Kasumi-1 (cell line): ENCODE data around the gene CFAP77.

Experiments
- DNase-seq, 2 experiments: peaks; one replicate each; lab custom pipeline; 2025; lab: John Stamatoyannopoulos, UW

Gene CFAP77

GRCh38 chr9:132597073-132597775, 187.2 kb downstream of the CFAP77 start:
- DNase-seq, result peak; percentile 46 to 58

GRCh38 chr9:132600326-132600984, 190.4 kb downstream of the CFAP77 start:
- DNase-seq, result no peak

DNA sequence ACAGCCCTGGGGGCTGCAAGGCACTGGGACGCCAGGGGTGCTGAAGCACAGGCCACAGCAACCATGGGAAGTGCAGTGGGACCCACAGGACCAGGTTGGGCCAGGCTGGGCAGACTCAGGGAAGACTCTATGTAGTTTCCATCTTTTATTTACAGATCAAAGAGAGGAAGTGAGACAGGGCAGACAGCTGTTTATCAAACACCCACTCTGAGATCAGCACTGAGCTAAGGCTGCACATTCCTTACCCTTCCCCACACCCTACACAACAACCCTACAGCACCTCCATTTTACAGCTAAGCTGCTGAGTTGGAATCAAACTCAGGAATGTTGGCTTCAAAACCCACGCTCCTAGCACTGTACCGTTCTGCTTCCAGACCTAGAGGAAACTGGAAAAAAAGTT, 192.2 kb downstream of the CFAP77 start:
- no peak for DNase-seq

DNA sequence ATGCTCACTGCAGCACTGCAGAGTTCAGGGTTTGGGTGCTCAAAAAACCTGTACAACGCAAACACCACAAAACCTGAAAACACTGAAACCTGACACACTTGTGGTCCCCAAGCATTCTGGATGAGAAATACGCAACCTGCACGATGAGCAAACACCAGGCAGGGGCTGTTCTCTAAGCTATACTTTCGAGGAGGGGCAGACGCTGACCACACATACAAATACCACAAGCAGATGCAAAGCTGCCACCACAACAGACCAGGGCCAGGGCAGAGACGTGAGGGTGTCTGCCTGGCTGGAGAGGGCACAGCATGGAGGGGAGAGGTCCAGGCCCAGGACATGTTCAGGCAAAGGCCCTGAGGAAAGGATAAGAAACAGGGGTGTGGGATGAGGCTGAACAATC, 195.4 kb downstream of the CFAP77 start:
- no peak for DNase-seq

- no peak for DNase-seq
These were observed 196.1 kb downstream of the CFAP77 start for GRCh38 chr9:132606066-132606465.

DNA sequence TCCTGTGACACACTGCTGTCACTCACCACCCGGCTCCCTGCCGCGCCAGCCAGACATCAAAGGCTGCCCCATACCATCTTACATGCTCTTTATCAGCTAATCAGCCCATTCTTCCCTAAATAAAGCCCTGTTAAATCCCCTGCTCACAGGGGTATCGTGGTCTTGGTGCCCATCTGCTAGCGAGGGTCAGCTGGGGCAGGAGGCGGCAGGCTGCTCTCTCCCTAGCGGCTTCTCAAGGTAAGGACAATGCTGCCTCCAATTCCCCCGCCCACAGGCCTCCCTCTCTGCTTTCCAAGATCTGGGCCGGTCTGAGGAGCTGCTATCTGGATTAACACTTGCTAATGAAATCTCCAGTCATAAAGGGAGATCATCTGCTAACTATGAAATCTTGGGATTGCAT, 199.2 kb downstream of the CFAP77 start:
- DNase-seq, result no peak

- no peak for DNase-seq
These were observed 199.8 kb downstream of the CFAP77 start for GRCh38 chr9:132609829-132610228.

GRCh38 chr9:132610661-132611060, 200.7 kb downstream of the CFAP77 start:
- DNase-seq, result peak in 1 of 2 experiments; percentile 15

DNA sequence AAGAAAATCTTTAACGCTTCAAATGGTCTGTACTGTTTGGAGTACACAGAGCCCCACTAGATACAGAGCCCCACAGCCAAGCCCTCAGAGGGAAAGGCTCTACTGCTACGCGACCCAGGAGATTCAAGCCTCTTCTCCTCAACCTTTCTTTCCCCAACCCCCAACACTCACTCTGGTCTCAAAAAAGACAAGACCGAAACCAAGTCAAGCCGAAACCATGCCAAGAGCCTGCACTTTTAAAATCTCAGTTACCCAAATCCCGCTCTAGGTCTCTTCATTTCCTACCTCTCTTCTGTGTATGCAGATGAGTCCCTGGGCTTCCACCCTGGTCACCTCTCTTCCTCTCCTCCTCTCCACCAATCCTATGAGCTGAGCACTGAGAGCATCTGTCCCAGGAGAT, 204.3 kb downstream of the CFAP77 start:
- DNase-seq, result no peak

DNA sequence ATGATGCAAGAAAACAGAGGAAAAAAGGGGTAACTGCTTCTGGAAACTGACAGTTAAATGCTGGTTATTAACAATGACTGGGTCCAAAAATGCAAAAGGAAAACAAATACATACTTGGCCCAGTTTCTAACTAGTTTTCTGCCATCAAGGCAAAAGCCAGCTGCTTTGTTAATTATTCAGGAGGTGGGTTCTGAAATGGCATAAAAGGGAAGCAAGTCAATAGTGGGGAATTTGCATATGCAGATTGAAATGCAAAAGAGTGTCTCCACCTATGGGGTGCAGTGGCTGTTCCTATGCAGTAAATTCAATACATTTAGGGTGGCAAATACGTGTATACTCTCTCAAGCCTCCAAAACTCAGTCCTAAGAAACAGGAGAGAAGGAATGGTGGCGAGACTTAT, 205.8 kb downstream of the CFAP77 start:
- DNase-seq, result no peak

- no peak for DNase-seq
These were observed 206.7 kb downstream of the CFAP77 start for GRCh38 chr9:132616725-132617124.

DNA sequence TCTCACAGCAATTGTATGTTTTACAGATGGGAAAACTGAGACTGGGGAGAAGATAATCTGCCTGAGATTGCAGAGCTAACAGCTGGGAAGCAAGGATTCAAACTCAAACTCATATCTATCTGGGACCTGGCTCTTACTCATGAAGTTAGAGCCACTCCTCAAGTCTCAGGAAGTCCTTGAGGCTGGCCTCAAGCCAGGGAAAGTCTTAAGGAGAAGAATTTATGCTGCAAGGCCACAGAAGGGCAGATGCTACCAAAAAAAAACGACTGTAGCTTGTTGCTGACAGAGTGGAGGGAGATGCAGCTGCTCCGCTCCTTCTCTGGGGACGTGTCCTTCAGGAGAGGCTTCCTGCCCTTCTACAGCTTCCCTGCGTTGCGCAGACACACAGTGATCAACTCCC, 212.1 kb downstream of the CFAP77 start:
- no peak for DNase-seq
